Hepatocyte (in vitro differentiated cells): Measurements from ENCODE around the gene OR13J1. TPM values are rescaled to one million over a fixed set of nuclear protein-coding genes. Genes with fewer than 3 reads are reported as not detected.

ENCODE experiments used
- DNase-seq: peaks from one replicate; pipeline ENCODE4 v3.0.0-alpha.2; 2016; ENCODE audit warnings: low spot score
- H2AFZ ChIP-seq: fragments of 200-600 bp; sonication (generic); 2 replicates; pipeline ENCODE4 v1.6.0; 2016; ENCODE audit warnings: antibody characterized with exemption, mild to moderate bottlenecking
- H3K27ac ChIP-seq: fragments of 200-600 bp; sonication (generic); 2 replicates; pipeline ENCODE4 v1.5.1; 2016; ENCODE audit warnings: mild to moderate bottlenecking
- H3K27me3 ChIP-seq: fragments of 200-600 bp; sonication (generic); 2 replicates; pipeline ENCODE4 v1.6.1; 2016
- H3K36me3 ChIP-seq: fragments of 200-600 bp; sonication (generic); replicated peaks from 2 replicates; pipeline ENCODE4 v1.5.1; 2016; ENCODE audit warnings: low read depth; ENCODE audit not compliant: insufficient read depth
- H3K4me1 ChIP-seq: fragments of 200-600 bp; sonication (generic); 2 replicates; pipeline ENCODE4 v1.5.1; 2016; ENCODE audit warnings: mild to moderate bottlenecking, moderate library complexity; ENCODE audit not compliant: insufficient read depth
- H3K4me2 ChIP-seq: fragments of 200-600 bp; sonication (generic); 2 replicates; pipeline ENCODE4 v1.6.0; 2016
- H3K4me3 ChIP-seq: fragments of 200-600 bp; sonication (generic); 2 replicates; pipeline ENCODE4 v1.5.1; 2016; ENCODE audit warnings: mild to moderate bottlenecking
- H3K79me2 ChIP-seq: fragments of 200-600 bp; sonication (generic); 2 replicates; pipeline ENCODE4 v1.6.0; 2017; ENCODE audit warnings: mild to moderate bottlenecking
- H3K9me2 ChIP-seq: fragments of 200-600 bp; sonication (generic); replicated peaks from 2 replicates; pipeline ENCODE4 v1.6.0; 2017; ENCODE audit warnings: mild to moderate bottlenecking; ENCODE audit not compliant: insufficient read depth
- H3K9me3 ChIP-seq: fragments of 200-600 bp; sonication (generic); 2 replicates; pipeline ENCODE4 v1.5.1; 2016; ENCODE audit warnings: low read depth, mild to moderate bottlenecking
- H4K20me1 ChIP-seq: fragments of 200-600 bp; sonication (generic); 2 replicates; pipeline ENCODE4 v1.6.0; 2016; ENCODE audit warnings: mild to moderate bottlenecking; ENCODE audit not compliant: insufficient read depth, poor library complexity, severe bottlenecking
- CTCF ChIP-seq: fragments of 200-600 bp; sonication (generic); IDR thresholded peaks from 2 replicates; pipeline ENCODE4 v1.5.1; 2016; ENCODE audit warnings: antibody characterized with exemption, mild to moderate bottlenecking; ENCODE audit not compliant: poor library complexity
- EZH2 ChIP-seq: fragments of 200-600 bp; sonication (generic); IDR thresholded peaks from 2 replicates; pipeline ENCODE4 v1.6.1; 2016; ENCODE audit warnings: antibody characterized with exemption, mild to moderate bottlenecking, borderline replicate concordance
- EZH2phosphoT487 ChIP-seq: fragments of 200-600 bp; sonication (generic); IDR thresholded peaks from one replicate; pipeline ENCODE4 v1.6.1; 2018; ENCODE audit warnings: antibody characterized with exemption, mild to moderate bottlenecking, low read depth, moderate library complexity; ENCODE audit not compliant: unreplicated experiment, severe bottlenecking
- WGBS: methylation state at CpG from one replicate; pipeline ENCODE4 v1.1.6; 2016; ENCODE audit warnings: low lambda C conversion rate; ENCODE audit errors: missing lambda C conversion rate; 5-methylcytosine and 5-hydroxymethylcytosine counted together
- polyA plus RNA-seq: library from polyadenylated mRNA; unstranded; fragments of >200 nt; fragmentation: Nextera tagmentation; extraction: Ambion mirVana; gene quantifications from 2 replicates; pipeline ENCODE4 v1.2.1, GENCODE V29; 2016
- total RNA-seq: library from RNA; depleted of rRNA; stranded (reverse); fragments of >200 nt; gene quantifications from 2 replicates; pipeline ENCODE4 v1.2.3, GENCODE V29; 2014

Gene OR13J1
- total and polyA plus RNA-seq, 2 experiments from 2014 or later, result not detected

GRCh38 chr9:35864695-35865255, 5.4 kb downstream of the OR13J1 start:
- peaks cover 4% of the 10 kb centered on the region for H3K27me3 ChIP-seq
- no peaks in the 10 kb centered on the region for H3K4me1 ChIP-seq
- H3K79me2 ChIP-seq, result no peaks in the 10 kb centered on the region
- no peak for DNase-seq
- no peak overlapping the region for H2AFZ ChIP-seq
- no peaks in the 10 kb centered on the region for H3K9me2 ChIP-seq
- no peaks in the 10 kb centered on the region for H3K36me3 ChIP-seq
- no peak for TF ChIP-seq EZH2
- no peak for TF ChIP-seq CTCF
- TF ChIP-seq EZH2phosphoT487, result no peak
- no peaks in the 10 kb centered on the region for H4K20me1 ChIP-seq
- 85% methylated on average over 8 of the region's 8 CpGs for whole genome bisulfite sequencing
- H3K4me3 ChIP-seq, result no peak overlapping the region
- no peak overlapping the region for H3K27ac ChIP-seq
- no peak overlapping the region for H3K4me2 ChIP-seq
- H3K9me3 ChIP-seq, result no peaks in the 10 kb centered on the region

GRCh38 chr9:35863583-35863982, 6.6 kb downstream of the OR13J1 start:
- no peak for TF ChIP-seq CTCF
- no peak for TF ChIP-seq EZH2
- TF ChIP-seq EZH2phosphoT487, result no peak
- peaks cover 4% of the 10 kb centered on the region for H3K27me3 ChIP-seq
- H3K27ac ChIP-seq, result no peak overlapping the region
- no peak for DNase-seq
- H2AFZ ChIP-seq, result no peak overlapping the region
- 79% methylated on average over 8 of the region's 8 CpGs for WGBS
- no peaks in the 10 kb centered on the region for H3K4me1 ChIP-seq
- no peaks in the 10 kb centered on the region for H4K20me1 ChIP-seq
- no peak overlapping the region for H3K4me2 ChIP-seq
- H3K36me3 ChIP-seq, result no peaks in the 10 kb centered on the region
- no peaks in the 10 kb centered on the region for H3K9me2 ChIP-seq
- no peak overlapping the region for H3K4me3 ChIP-seq
- no peaks in the 10 kb centered on the region for H3K79me2 ChIP-seq
- H3K9me3 ChIP-seq, result no peaks in the 10 kb centered on the region

- Histone ChIP-seq H3K4me1 (no peaks in the 10 kb centered on the region), H3K9me3 (no peaks in the 10 kb centered on the region), H3K79me2 (no peaks in the 10 kb centered on the region), H3K27ac (no peak overlapping the region), H3K4me3 (no peak overlapping the region), H3K9me2 (no peaks in the 10 kb centered on the region), H3K27me3 (peaks cover 4% of the 10 kb centered on the region), H4K20me1 (no peaks in the 10 kb centered on the region), H3K4me2 (no peak overlapping the region), H2AFZ (no peak overlapping the region), H3K36me3 (no peaks in the 10 kb centered on the region)
- DNase-seq, result no peak
- TF ChIP-seq CTCF, result no peak
- TF ChIP-seq EZH2, result no peak
- TF ChIP-seq EZH2phosphoT487, result no peak
- 84% methylated on average over 4 of the region's 4 CpGs for WGBS
Observed at GRCh38 chr9:35862328-35862727, 7.9 kb downstream of the OR13J1 start.
